ENCODE results near the gene SEPTIN8.

The SEPTIN8 gene, protein sequence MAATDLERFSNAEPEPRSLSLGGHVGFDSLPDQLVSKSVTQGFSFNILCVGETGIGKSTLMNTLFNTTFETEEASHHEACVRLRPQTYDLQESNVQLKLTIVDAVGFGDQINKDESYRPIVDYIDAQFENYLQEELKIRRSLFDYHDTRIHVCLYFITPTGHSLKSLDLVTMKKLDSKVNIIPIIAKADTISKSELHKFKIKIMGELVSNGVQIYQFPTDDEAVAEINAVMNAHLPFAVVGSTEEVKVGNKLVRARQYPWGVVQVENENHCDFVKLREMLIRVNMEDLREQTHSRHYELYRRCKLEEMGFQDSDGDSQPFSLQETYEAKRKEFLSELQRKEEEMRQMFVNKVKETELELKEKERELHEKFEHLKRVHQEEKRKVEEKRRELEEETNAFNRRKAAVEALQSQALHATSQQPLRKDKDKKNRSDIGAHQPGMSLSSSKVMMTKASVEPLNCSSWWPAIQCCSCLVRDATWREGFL

DNA sequence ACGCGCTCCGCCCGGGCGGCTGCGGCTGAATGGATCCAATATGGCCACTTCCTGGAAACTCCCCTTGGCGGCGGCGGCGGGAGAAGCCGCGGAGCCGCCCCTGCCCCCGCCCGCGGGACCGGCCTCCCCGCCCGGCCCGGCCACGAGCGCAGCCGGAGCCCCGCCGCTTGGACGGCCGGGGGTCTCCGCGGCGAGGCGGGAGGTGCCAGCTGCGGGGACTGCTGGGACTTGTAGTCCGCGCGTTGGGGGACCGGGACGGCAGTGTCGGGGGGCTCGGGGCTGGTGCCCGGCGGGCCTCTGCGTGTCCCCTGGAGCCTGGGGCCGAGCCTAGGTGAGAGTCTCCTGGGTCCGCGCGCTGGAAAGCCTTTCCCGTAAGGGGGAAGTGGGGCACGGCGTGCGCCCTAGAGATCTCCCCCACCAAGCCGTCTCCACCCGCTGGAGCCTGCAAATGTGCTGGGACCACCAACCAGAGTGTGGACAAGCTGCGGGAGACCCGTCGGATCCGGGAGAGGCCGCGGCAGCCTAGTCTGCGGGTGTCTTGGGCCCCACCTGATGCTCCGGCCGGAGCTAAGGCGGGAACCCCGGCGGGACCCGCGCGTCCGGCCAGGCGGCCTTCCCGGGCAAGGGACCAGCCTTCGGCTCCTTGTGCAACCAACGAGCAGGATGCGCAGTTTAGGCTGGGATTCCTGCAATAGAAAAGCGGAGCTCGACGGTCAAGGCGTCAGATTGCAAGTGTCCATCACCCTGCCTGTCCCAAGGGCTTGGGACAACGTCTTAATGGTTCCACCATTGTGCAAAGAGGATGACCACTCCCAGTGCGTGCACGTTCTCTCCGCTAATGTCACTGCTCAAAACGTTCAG lies at the start of gene SEPTIN8:
TSS of gene SEPTIN8 (minus strand) at position 31 of the 861 bp plus-strand sequence. CDS start 102 bp downstream, outside the sequence.
- DNase-seq (ENCODE audit: low read depth in 2 of 3, low spot score in 1 of 3), result peak in 1 of 3 donors; percentile 40

DNA sequence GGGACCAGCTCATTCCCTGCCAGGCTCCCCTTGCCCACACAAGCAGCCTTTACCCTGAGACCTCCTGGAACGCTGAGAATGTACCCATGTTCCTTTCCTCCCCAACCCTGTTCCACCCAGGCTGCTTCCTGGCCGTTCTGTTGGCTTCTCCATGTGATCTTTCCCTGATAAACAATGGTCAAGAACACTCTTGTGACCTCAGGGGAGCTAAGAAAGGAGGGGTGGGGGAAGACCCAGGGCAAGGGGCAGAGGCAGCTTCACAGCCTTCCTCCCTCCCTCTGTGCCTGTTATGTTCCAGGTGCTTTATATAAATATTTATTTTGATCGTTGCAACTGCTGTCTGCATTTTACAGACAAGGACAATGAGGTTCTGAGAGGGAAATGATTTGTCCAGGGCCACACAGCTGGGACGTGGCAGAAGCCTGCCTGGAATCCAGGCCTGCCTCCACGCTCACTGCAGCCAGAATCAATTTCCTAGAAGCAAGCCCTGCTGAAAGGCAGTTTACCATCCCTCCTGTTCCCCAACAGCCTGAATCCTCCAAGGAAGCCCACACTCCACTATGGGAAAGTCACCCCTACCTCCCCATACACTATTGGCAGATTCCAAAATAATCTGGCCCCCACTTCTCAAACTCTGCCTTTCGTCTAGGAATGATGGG lies 49.5 kb upstream of the SEPTIN8 start:
- DNase-seq (ENCODE audit: low read depth in 2 of 3, low spot score in 1 of 3), result no peak

DNA sequence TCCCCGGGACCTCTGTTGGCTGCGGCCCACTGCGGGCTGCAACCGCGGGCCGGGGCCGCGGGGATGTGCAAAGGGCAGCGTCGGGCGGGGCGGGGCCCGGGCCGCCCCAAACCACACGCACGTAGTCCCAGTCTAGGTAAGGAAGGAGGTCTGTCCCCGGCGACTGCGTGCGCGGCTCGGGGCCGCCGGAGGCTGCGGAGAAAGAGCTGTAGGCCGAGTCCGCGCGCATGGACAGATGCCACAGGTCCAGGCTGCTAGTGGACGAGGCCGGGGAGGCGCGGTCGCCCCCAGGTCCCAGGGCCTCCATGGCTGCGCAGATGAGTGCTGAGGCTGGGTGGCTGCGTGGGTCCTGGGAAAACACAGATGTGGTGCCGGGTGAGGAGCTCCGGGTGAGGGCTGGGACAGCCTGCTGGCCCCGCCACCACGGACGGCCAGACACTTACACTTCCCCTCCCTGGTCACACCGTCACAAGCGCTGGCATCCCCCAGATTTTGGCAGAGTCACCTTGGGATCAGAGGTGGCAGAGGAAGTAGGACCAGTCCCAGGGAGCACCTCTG lies 48.9 kb upstream of the SEPTIN8 start:
- no peak for DNase-seq (ENCODE audit: low read depth in 2 of 3, low spot score in 1 of 3)

DNA sequence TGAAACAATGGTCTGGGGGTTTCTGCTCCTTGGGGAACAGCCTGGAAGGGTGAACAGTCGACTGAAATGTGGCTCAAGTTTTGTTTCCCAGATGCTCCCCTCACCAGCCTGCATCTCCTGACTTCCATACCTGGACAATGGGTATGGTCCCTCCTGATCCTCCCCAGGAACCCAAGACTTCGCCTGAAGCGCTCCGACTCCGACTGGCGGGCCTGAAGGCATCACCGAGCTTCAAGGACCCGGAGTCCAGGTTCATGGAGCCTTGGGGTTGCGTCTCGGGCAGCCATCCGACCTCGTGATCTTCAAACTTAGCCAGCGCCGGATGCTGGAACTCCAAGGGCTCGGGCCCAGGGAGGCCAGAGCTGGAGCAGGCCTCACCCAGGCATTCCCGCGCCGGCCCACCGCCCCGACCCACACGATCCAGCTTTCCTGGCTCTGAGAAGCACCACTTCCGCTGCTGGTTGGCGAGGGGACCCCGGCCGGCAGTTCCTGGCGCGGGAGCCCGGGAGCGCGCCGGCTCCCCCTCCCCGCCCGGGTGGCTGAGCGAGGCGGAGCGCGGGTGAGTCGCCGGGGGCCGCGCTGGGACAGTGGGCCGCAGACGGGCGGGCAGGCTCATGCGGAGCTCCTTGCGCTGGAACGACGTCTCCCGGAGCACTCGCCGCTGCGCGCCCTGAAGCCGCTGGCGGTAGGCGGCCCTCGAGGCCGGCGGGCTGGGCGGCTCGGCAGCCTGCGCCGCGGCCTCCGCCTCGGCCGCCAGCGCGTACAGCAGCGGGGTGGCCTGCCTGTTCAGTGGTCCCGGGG lies 48.2 kb upstream of the SEPTIN8 start:
- no peak for DNase-seq (ENCODE audit: low read depth in 2 of 3, low spot score in 1 of 3)

DNA sequence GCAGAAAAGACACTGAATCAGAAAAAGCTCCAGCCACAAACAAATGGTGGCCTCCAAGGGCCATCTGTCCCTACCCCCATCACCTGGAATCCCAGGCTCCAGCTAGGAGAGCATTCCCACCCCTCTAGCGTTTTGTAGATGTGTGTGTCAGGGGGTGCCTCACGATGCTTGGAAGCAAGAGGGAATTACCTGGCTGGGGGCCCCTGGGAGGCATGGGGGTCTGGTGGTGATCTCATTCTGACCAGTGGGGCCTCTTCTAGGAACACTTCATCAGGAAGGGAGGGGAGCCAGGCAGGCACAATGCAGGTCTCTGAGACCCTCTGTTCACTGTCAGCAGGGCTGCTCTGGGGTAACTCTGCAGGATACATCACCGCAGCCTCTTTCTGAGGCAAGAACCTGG lies 47.4 kb upstream of the SEPTIN8 start:
- DNase-seq (ENCODE audit: low read depth in 2 of 3, low spot score in 1 of 3), result no peak

DNA sequence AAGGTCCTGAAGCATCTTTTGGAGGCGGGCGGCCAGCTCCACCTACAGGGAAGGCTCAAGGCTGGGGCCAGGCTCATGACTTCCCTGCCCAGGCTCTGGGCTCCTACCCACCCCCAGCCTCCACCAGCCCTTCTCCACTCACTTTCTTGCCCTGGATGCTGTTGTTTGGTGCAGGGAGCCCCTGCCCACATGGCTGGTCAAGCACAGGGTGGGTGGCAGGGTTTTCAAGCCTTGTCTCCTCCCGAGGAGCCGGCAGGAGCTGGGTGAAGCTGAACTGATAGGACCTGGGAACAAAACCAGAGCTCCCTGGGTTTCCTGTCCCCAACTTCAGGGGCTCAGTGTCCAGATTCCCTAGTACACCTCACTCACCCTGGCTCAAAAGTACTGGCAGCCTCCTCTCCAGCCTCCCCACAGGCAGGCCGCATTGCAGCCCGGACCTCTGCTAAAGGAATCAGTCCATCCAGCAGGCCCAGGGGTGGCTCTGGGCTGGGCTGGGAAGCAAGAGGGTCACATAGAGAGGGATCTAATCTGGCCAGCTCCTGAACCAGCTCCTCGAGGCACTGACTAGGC lies 46.5 kb upstream of the SEPTIN8 start:
- no peak for DNase-seq (ENCODE audit: low read depth in 2 of 3, low spot score in 1 of 3)

DNA sequence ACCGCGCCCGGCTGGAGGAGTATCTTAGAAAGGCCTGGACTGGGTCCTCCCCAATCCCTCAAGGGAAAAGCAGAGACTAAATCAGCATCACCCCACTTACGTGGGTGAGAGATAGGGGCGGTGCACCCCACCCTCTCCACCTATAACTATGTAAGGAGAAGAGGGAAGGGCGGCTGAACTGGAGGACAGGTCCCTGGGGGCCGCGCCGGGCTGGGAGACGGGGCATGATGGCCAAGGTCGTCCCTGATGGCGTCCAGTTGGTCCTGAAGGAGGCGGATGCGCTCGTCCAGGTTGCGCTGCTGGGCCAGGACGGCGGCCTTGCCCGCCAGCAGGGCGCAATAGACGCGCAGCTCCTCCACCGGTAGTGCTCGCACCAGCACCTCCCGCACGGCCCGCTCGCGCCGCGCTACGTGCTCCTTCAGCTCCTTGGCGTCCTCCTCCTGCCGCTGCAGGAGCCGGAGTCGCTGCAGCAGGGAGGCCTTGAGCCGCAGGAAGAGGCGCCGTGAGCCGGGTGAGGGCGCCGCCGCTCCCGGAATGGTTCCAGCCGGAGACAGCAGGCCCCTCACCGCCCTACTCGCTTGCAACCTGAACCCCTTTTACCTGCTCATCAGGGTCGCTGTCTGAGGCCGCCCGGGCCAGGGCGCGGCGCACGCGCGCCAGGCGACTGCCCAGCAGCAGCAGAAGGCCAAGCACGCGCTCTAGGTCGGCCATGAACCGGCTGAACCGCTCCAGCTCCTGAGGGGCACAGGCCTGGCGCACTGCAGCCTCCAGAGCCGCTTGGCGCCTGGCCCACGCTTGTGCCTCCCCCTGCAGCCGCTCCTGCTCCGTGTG lies 45.8 kb upstream of the SEPTIN8 start:
- no peak for DNase-seq (ENCODE audit: low read depth in 2 of 3, low spot score in 1 of 3)

DNA sequence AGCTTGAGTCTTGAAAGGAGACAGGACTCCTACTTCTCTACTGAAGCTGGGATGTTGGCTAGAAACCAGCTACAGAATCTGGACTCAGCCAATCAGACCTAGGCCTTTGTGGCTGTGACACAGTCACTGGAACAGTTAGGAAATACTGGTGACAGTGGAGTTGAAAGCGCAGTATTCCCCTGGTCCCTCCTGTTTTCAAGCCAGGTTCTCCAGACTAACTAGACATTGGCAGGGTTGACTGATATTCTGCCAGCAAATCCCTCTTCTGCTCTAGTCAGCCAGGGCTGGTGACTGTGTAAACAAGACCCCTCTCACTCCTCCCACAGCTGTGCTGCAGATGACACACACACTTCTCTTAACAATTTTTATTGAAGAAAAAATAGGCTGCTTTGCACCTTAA lies 44.8 kb upstream of the SEPTIN8 start:
- DNase-seq (ENCODE audit: low read depth in 2 of 3, low spot score in 1 of 3), result no peak

DNA sequence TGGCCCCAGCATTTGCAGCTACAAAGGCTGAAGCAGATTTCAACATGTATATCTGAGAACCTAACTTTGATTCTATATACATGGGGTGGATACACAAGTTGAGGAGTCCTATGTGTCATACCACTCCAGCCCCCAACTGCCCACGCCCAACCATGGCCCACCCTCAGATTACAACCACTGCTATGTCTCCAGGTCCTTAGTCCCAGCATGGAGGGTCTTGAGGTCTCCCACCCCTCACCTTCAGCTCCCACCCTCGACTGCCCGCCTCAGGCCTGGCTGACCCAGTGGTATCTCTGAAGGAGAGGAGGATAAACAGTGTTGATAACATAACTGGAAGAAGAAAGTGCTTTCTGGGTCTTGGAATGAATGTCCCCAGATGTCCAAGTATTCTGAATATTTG lies 44.3 kb upstream of the SEPTIN8 start:
- no peak for DNase-seq (ENCODE audit: low read depth in 2 of 3, low spot score in 1 of 3)

DNA sequence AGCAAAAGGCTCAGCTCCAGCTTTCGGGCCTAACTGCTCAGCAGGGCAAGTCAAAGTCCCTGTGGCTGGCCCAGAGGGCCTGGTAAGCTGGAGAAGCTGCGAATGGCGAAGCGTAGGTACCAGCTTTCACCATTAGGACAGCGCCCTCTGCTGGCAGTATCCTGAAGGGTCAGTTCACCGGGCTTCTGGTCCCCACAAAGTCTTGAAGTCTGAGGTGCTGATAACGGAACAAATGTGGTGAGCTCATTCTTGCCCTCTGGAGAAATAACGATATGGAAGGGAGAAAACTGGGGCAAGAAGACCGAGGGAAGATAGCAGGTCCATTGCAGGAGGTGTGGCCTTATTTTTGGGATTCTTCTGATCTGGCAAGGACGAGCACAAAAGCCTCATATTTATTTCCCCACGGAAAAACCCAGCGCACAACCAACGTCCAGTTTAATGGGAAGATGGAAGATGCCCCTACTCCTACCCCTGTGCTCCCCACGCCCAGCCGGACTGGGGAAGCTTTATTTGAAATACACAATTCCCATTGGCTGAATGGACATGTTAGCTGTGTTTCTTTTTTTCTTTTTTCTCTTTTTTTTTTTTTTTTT lies 43.2 kb upstream of the SEPTIN8 start:
- DNase-seq (ENCODE audit: low read depth in 2 of 3, low spot score in 1 of 3), result peak; percentile 85 to 92 (median 86)

DNA sequence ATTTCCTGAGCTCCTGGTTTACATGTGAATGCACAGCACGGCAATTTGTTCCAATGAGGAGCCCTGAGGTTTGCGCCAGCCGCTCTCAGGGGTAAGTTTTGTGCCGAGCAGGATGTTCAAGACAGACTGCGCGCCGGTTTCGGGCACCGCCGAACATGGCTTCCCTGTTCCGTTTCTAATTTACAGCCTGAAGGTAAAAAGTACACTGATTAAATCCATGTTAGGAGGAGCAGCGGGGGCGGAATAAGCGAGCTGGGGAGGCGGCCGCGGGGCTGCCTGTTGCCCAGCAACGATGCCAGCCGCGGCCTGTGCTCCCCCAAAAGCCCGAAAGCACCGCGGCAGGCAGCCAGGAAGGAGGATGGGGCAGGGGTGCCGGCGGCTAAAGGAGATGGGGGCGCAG lies 42.4 kb upstream of the SEPTIN8 start:
- no peak for DNase-seq (ENCODE audit: low read depth in 2 of 3, low spot score in 1 of 3)

DNA sequence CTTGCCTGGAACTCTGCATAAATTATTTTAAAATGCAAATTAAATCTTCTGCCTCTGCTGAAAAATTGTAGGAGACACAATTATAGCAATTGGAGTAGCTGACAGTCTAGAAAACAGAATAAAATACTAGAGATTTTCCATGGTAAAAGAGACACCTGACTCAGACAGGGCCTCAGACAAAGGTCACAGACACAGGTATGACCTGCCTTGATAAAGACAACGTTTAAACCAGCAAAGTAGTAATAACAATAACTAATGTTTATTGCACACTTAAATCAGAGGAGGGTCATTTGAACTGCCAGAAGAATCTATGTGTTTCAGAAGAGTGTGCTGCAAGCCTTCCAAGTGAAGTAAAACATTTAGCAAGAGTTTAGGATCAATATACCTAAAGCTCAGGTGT lies 40.0 kb upstream of the SEPTIN8 start:
- DNase-seq (ENCODE audit: low read depth in 2 of 3, low spot score in 1 of 3), result no peak

DNA sequence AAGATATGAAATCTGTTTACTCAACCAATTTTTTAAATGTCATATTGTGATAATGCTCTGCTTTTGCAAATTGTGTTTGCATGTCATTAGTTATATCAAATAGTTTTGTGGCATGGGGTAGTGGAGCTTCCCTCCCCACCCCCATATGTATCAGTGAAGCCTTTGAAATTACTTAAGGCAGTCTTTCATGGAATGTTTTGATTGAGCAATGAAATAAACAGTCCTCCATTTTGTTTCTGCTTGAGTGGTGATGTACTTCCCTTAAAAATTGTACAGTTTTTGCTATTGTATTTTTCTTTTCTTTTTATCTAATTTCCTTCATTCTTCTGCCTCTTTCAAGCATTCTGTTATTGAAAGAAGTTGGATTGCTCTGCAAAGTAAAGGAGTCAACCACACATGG lies 39.5 kb upstream of the SEPTIN8 start:
- no peak for DNase-seq (ENCODE audit: low read depth in 2 of 3, low spot score in 1 of 3)

DNA sequence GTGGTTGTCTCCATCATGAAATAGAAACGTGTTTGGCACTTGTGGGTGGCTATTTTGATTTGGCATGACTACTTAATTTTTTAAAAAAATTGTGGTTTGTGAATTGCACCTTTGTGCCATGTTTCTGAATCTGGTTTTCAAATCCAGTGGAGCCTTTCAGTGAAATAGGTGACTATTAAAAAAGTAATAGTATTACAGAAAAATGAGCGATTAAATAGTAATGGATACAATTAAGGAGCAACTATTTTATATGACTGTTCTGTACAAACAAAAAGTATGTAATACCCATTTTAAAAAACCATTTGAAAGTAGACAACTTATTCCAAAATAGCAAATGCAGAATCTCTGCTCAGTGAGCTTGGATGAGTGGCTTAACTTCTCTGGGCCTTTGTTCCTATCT lies 39.0 kb upstream of the SEPTIN8 start:
- no peak for DNase-seq (ENCODE audit: low read depth in 2 of 3, low spot score in 1 of 3)

DNA sequence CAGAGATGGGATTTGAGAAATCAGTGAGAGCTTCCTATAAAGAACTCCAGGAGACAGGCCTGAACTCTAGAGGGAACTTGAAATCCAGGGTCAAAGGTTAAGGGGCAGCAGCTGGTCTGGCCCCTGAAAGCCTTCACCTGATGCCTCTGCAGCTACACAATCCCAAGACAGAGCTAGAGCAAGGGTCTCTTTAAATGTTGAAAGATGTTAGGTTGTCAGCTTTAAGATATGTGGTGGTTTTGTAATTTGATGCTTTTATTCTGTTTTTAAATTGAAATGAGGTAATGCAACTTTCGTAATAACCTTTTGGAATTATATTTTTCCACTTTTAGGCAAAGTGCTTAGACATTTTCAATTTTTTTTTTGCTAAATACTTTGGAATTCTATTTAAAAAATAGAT lies 38.4 kb upstream of the SEPTIN8 start:
- DNase-seq (ENCODE audit: low read depth in 2 of 3, low spot score in 1 of 3), result no peak

DNA sequence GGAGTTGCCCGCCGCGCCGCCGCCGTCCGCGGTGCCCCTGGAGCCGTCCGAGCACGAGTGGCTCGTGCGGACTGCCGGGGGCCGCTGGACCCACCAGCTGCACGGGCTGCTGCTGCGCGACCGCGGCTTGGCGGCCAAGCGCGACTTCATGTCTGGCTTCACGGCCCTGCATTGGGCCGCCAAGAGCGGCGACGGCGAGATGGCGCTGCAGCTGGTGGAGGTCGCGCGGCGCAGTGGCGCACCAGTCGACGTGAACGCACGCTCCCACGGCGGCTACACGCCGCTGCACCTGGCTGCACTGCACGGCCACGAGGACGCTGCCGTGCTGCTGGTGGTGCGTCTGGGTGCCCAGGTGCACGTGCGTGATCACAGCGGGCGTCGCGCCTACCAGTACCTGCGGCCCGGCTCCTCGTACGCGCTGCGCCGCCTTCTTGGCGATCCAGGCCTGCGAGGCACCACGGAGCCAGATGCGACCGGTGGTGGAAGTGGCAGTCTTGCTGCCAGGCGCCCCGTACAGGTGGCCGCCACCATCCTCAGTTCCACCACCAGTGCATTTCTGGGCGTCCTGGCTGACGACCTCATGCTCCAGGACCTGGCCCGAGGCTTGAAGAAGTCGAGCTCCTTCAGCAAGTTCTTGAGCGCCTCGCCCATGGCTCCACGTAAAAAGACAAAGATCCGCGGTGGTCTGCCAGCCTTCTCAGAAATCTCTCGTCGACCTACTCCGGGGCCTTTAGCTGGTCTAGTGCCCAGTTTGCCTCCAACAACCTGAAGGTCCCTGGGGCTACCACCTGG lies 37.7 kb upstream of the SEPTIN8 start:
- no peak for DNase-seq (ENCODE audit: low read depth in 2 of 3, low spot score in 1 of 3)

DNA sequence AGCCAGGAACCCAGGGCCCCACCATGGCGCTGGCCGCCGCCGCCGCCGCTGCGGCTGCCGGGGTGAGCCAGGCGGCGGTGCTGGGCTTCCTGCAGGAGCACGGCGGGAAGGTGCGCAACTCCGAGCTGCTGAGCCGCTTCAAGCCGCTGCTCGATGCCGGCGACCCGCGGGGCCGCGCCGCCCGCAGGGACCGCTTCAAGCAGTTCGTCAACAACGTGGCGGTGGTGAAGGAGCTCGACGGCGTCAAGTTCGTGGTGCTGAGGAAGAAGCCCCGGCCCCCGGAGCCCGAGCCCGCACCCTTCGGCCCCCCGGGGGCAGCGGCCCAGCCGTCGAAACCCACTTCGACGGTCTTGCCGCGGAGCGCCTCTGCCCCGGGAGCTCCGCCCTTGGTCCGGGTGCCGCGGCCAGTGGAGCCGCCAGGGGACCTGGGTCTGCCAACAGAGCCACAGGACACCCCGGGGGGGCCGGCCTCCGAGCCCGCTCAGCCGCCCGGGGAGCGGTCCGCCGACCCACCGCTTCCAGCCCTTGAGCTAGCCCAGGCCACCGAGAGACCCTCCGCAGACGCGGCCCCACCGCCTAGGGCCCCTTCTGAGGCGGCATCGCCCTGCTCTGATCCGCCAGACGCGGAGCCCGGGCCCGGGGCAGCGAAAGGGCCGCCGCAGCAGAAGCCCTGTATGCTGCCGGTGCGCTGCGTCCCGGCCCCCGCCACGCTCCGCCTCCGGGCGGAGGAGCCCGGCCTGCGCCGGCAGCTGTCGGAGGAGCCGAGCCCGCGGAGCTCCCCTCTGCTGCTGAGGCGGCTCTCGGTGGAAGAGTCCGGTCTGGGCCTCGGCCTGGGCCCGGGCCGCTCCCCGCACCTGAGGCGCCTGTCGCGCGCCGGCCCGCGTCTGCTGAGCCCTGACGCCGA lies 36.8 kb upstream of the SEPTIN8 start:
- peak in 1 of 3 donors; percentile 30 for DNase-seq (ENCODE audit: low read depth in 2 of 3, low spot score in 1 of 3)
